SU-DHL-6 (cell line): ENCODE data around the gene GNAT3.

ENCODE experiments used
- H2AFZ ChIP-seq: fragments of 200-600 bp; sonication (generic); 2 replicates; pipeline ENCODE4 v1.6.1; 2014; ENCODE audit warnings: low read depth, mild to moderate bottlenecking, moderate library complexity, mixed read lengths, antibody characterized with exemption, low read length; ENCODE audit not compliant: severe bottlenecking
- H3F3A ChIP-seq: fragments of 200-600 bp; shearing (Covaris generic); 2 replicates; pipeline ENCODE4 v1.6.0; 2016; ENCODE audit warnings: antibody characterized with exemption, mild to moderate bottlenecking; ENCODE audit not compliant: insufficient read depth
- H3K27ac ChIP-seq: fragments of 200-600 bp; sonication (generic); 2 replicates; pipeline ENCODE4 v1.5.1; 2016; ENCODE audit warnings: low read depth, mild to moderate bottlenecking, low read length, moderate library complexity, mixed read lengths
- H3K27me3 ChIP-seq: fragments of 200-600 bp; sonication (generic), shearing (Covaris generic); 2 replicates; pipeline ENCODE4 v1.6.0; 2014; ENCODE audit warnings: mild to moderate bottlenecking, low read length
- H3K36me3 ChIP-seq: fragments of 200-600 bp; sonication (generic); 2 replicates; pipeline ENCODE4 v1.6.1; 2014; ENCODE audit warnings: mild to moderate bottlenecking, low read length, mixed read lengths
- H3K4me2 ChIP-seq: fragments of 300-600, 200-600 bp; shearing (Covaris generic), sonication (generic); 2 replicates; pipeline ENCODE4 v1.6.0; 2014; ENCODE audit warnings: low read length, low read depth, mild to moderate bottlenecking; ENCODE audit not compliant: poor library complexity, severe bottlenecking
- H3K4me3 ChIP-seq: fragments of 200-600 bp; sonication (generic); 2 replicates; pipeline ENCODE4 v1.5.1; 2014; ENCODE audit warnings: antibody characterized with exemption, low read length, mild to moderate bottlenecking, mixed read lengths; ENCODE audit not compliant: insufficient read depth, poor library complexity, severe bottlenecking
- H3K79me2 ChIP-seq: fragments of 200-600 bp; sonication (generic); 2 replicates; pipeline ENCODE4 v1.6.1; 2014; ENCODE audit warnings: mild to moderate bottlenecking, low read length, moderate library complexity; ENCODE audit not compliant: insufficient read depth
- H3K9ac ChIP-seq: fragments of 200-600 bp; sonication (generic); 2 replicates; pipeline ENCODE4 v1.7.0; 2014; ENCODE audit warnings: mild to moderate bottlenecking, low read length
- H3K9me2 ChIP-seq: fragments of 200-600 bp; sonication (generic); replicated peaks from 2 replicates; pipeline ENCODE4 v1.6.1; 2014; ENCODE audit warnings: low read length; ENCODE audit not compliant: insufficient read depth
- H3K9me3 ChIP-seq: fragments of 200-600 bp; sonication (generic); 2 replicates; pipeline ENCODE4 v1.6.1; 2014; ENCODE audit warnings: low read length, mixed read lengths; ENCODE audit not compliant: insufficient read depth
- H4K20me1 ChIP-seq: fragments of 200-600 bp; sonication (generic); 2 replicates; pipeline ENCODE4 v1.6.1; 2014; ENCODE audit warnings: low read depth, mild to moderate bottlenecking, antibody characterized with exemption, low read length, moderate library complexity, mixed read lengths
- EZH2phosphoT487 ChIP-seq: fragments of 200-600 bp; sonication (generic), shearing (Covaris generic); conservative IDR thresholded peaks from 2 replicates; pipeline ENCODE4 v1.6.1; 2018; ENCODE audit warnings: mild to moderate bottlenecking, antibody characterized with exemption, low read length, moderate library complexity, mixed read lengths
- TF ChIP-seq, protein P1 (sequence below): fragments of 200-600 bp; sonication (generic); IDR thresholded peaks from one replicate; pipeline ENCODE4 v1.5.1; 2017; ENCODE audit warnings: antibody characterized with exemption, mild to moderate bottlenecking, low read length, moderate library complexity; ENCODE audit not compliant: insufficient read depth, poor library complexity, severe bottlenecking

Gene GNAT3

DNA sequence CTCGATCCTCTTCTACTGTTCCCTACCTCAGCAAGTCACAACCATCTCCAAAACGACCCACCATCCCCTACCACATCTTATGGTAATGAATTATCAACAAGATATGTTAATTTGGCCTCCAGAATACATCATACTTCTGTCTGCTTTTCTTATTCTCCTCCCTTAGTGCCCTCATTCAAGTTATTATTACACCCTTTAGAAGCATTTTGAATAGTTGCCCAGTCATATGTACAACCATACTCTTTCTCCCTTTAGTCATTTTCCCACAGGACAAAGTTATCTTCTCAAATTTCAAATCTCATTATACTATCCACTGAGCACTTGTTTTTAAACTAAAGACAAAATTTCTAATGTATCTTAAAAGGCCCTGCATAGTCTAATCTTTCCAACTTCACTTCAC, 71.0 kb downstream of the GNAT3 start:
- Histone ChIP-seq H3K4me2 (no peak overlapping the region), H2AFZ (no peak overlapping the region), H3K9ac (no peak overlapping the region), H3K79me2 (no peaks in the 10 kb centered on the region), H3K9me2 (no peaks in the 10 kb centered on the region), H3K27ac (no peak overlapping the region), H4K20me1 (no peaks in the 10 kb centered on the region), H3K36me3 (no peaks in the 10 kb centered on the region), H3F3A (no peaks in the 10 kb centered on the region), H3K27me3 (no peaks in the 10 kb centered on the region), H3K4me3 (no peak overlapping the region), H3K9me3 (no peaks in the 10 kb centered on the region)
- TF ChIP-seq, protein P1, sequence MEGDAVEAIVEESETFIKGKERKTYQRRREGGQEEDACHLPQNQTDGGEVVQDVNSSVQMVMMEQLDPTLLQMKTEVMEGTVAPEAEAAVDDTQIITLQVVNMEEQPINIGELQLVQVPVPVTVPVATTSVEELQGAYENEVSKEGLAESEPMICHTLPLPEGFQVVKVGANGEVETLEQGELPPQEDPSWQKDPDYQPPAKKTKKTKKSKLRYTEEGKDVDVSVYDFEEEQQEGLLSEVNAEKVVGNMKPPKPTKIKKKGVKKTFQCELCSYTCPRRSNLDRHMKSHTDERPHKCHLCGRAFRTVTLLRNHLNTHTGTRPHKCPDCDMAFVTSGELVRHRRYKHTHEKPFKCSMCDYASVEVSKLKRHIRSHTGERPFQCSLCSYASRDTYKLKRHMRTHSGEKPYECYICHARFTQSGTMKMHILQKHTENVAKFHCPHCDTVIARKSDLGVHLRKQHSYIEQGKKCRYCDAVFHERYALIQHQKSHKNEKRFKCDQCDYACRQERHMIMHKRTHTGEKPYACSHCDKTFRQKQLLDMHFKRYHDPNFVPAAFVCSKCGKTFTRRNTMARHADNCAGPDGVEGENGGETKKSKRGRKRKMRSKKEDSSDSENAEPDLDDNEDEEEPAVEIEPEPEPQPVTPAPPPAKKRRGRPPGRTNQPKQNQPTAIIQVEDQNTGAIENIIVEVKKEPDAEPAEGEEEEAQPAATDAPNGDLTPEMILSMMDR, result no peak
- TF ChIP-seq EZH2phosphoT487, result no peak

DNA sequence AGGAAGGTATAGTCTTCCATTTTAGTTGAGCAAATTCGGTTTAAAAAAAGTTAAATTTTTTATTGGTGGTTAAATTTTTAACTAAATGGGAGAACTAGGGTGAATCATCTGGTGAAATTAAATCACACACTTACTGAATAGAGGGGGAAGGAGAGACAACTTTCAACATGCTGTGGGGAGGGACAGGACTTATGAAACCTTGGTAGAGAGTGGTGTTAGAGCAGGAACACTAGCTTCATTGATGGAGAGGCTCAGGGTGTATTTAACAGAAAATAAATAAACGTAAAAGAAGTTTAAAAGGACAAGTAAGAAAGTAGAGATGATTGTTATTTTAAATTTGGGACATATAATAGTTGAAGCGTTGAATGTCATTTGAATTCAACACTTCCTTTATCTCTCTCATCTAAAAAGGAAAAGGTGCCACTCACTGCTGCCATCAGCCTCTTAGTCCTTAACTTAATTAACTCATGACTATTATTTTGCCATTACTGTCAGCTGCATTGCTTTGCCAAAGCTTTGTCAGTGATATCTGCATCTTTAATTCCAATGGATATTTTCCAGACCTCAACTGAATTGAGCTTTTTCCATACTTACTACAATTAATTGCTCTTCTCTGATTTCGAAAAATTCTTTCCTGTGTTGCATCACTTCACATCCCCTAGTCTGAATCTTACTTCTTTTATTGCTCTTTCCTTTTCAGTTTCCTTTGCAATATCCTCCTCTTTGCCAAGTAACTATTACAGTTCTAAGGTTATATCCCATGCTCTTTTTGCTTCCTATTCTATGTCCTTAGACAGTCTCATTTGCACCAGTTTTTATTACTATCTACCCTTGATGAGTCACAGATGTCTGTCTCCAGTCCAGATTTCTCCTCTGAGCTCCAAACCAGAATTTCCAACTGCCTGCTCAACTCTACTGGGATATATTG, 71.7 kb downstream of the GNAT3 start:
- Histone ChIP-seq H3K9me3 (no peaks in the 10 kb centered on the region), H2AFZ (no peak overlapping the region), H3F3A (no peaks in the 10 kb centered on the region), H3K9me2 (no peaks in the 10 kb centered on the region), H3K4me2 (no peak overlapping the region), H3K4me3 (no peak overlapping the region), H3K27me3 (no peaks in the 10 kb centered on the region), H4K20me1 (no peaks in the 10 kb centered on the region), H3K27ac (no peak overlapping the region), H3K9ac (no peak overlapping the region), H3K79me2 (no peaks in the 10 kb centered on the region), H3K36me3 (no peaks in the 10 kb centered on the region)
- no peak for TF ChIP-seq EZH2phosphoT487
- TF ChIP-seq, protein P1, result no peak

DNA sequence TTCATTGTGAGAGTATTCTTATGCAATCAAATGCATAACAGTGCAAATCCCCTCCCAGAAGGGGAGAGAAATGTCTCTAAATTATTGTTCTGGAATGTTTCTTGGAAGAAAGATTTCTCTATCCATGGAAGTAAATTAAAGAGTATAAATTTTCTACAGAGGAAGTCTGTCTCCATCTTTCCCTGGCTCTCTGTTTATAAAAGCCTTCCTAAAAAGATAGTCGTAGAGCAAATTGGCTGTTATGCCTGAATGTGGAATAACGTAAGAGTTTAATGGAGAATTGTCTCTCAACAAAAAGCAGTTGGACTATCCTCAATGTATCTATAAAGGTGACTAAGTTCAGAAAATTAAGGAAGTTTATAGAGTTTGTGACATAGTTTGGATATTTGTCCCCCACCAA, 76.3 kb downstream of the GNAT3 start:
- Histone ChIP-seq H3K4me2 (no peak overlapping the region), H3K9ac (no peak overlapping the region), H3K9me3 (no peaks in the 10 kb centered on the region), H3K27me3 (no peaks in the 10 kb centered on the region), H3K4me3 (no peak overlapping the region), H3K9me2 (no peaks in the 10 kb centered on the region), H2AFZ (no peak overlapping the region), H3F3A (no peaks in the 10 kb centered on the region), H3K79me2 (no peaks in the 10 kb centered on the region), H3K36me3 (no peaks in the 10 kb centered on the region), H3K27ac (no peak overlapping the region), H4K20me1 (no peaks in the 10 kb centered on the region)
- TF ChIP-seq, protein P1, result no peak
- no peak for TF ChIP-seq EZH2phosphoT487
